CD14-positive monocyte (primary cell): Measurements from ENCODE around the gene SRR. TPM values are rescaled to one million over a fixed set of nuclear protein-coding genes. Genes with fewer than 3 reads are reported as not detected.

Source experiments
- DNase-seq, 3 donors: peaks; one replicate each; pipeline ENCODE4 v3.0.0-alpha.2; 2011 to 2022
- H2AFZ ChIP-seq: 2 replicates; pipeline ENCODE4 v1.6.0; 2012; ENCODE audit warnings: mild to moderate bottlenecking, low read depth, low read length, inconsistent platforms; ENCODE audit not compliant: insufficient read depth, poor library complexity, severe bottlenecking
- H3K27ac ChIP-seq, 2 donors: 1 replicate in 1 of 2; 2 replicates in 1 of 2; pipeline ENCODE4 v1.5.1; 2012 to 2013; ENCODE audit warnings: low read length in 2 of 2, control low read depth in 1 of 2, inconsistent platforms in 1 of 2, low read depth in 1 of 2, mild to moderate bottlenecking in 1 of 2
- H3K27me3 ChIP-seq, 2 donors: one replicate each; pipeline versions ENCODE4 v1.6.0 to v1.6.1; 2011 to 2013; ENCODE audit warnings: low read length in 2 of 2; ENCODE audit not compliant: control insufficient read depth in 2 of 2, insufficient read depth in 2 of 2
- H3K36me3 ChIP-seq, 2 donors: replicated peaks in 1 of 2; 1 replicate in 1 of 2; 2 replicates in 1 of 2; pipeline versions ENCODE4 v1.5.1 to v1.6.1; 2012 to 2013; ENCODE audit warnings: low read length in 2 of 2, control low read depth in 1 of 2, inconsistent platforms in 1 of 2, mild to moderate bottlenecking in 1 of 2; ENCODE audit not compliant: insufficient read depth in 2 of 2, control insufficient read depth in 1 of 2
- H3K4me1 ChIP-seq, 2 donors: 1 replicate in 1 of 2; 2 replicates in 1 of 2; pipeline versions ENCODE4 v1.5.1 to v1.6.1; 2012 to 2013; ENCODE audit warnings: low read length in 2 of 2, control low read depth in 1 of 2, inconsistent platforms in 1 of 2, mild to moderate bottlenecking in 1 of 2, moderate library complexity in 1 of 2; ENCODE audit not compliant: insufficient read depth in 2 of 2, control insufficient read depth in 1 of 2
- H3K4me2 ChIP-seq: replicated peaks from 2 replicates; pipeline ENCODE3; 2012; ENCODE audit warnings: low read length, moderate library complexity, mild to moderate bottlenecking; ENCODE audit not compliant: poor library complexity, severe bottlenecking; ENCODE audit errors: extremely low read depth
- H3K4me3 ChIP-seq, 3 experiments: fragments of 200-600 bp in 1 of 3; sonication (generic) in 1 of 3; replicated peaks in 1 of 3; 1 replicate in 2 of 3; 2 replicates in 1 of 3; pipeline ENCODE4 v1.5.1; 2011 to 2013; ENCODE audit warnings: low read length in 3 of 3, mild to moderate bottlenecking in 3 of 3, control low read depth in 2 of 3, low read depth in 2 of 3, inconsistent platforms in 1 of 3, moderate library complexity in 1 of 3
- H3K79me2 ChIP-seq: 2 replicates; pipeline ENCODE4 v1.6.0; 2012; ENCODE audit warnings: mild to moderate bottlenecking, control low read depth, inconsistent platforms, low read length, moderate library complexity; ENCODE audit not compliant: insufficient read depth
- H3K9ac ChIP-seq: 2 replicates; pipeline ENCODE4 v1.6.0; 2017; ENCODE audit warnings: low read length, mild to moderate bottlenecking; ENCODE audit not compliant: insufficient read depth, poor library complexity, severe bottlenecking
- H3K9me3 ChIP-seq, 2 donors: replicated peaks in 1 of 2; 1 replicate in 1 of 2; 2 replicates in 1 of 2; pipeline versions ENCODE4 v1.5.1 to v1.6.1; 2012 to 2013; ENCODE audit warnings: low read length in 2 of 2, control low read depth in 1 of 2; ENCODE audit not compliant: control insufficient read depth in 1 of 2, insufficient read depth in 1 of 2
- H4K20me1 ChIP-seq: 2 replicates; pipeline ENCODE4 v1.6.0; 2012; ENCODE audit warnings: mild to moderate bottlenecking, low read length, control low read depth, moderate library complexity; ENCODE audit not compliant: insufficient read depth
- H3K27ac Mint-ChIP-seq, 7 donors: one replicate each; pipeline ENCODE4 v1.8.0; 2020; ENCODE audit warnings: mild to moderate bottlenecking in 7 of 7, mixed read lengths in 7 of 7, moderate library complexity in 6 of 7, inconsistent platforms in 2 of 7
- H3K27me3 Mint-ChIP-seq, 3 donors: one replicate each; pipeline ENCODE4 v1.8.0; 2021 to 2022; ENCODE audit warnings: low read depth in 3 of 3, mild to moderate bottlenecking in 3 of 3, mixed read lengths in 3 of 3, moderate library complexity in 3 of 3, inconsistent platforms in 1 of 3
- H3K36me3 Mint-ChIP-seq, 2 donors: one replicate each; pipeline ENCODE4 v1.8.0; 2020; ENCODE audit warnings: mixed read lengths in 2 of 2, inconsistent platforms in 1 of 2, mild to moderate bottlenecking in 1 of 2
- H3K4me1 Mint-ChIP-seq: one replicate; pipeline ENCODE4 v1.8.0; 2020; ENCODE audit warnings: mild to moderate bottlenecking, mixed read lengths
- H3K4me3 Mint-ChIP-seq, 2 donors: one replicate each; pipeline ENCODE4 v1.8.0; 2020; ENCODE audit warnings: mild to moderate bottlenecking in 2 of 2, mixed read lengths in 2 of 2, moderate library complexity in 1 of 2
- H3K9me3 Mint-ChIP-seq, 7 donors: one replicate each; pipeline ENCODE4 v1.8.0; 2020 to 2022; ENCODE audit warnings: mixed read lengths in 7 of 7, mild to moderate bottlenecking in 6 of 7, moderate library complexity in 6 of 7, inconsistent platforms in 2 of 7
- WGBS: methylation state at CpG from one replicate; pipeline ENCODE4 v1.1.5; 2013; ENCODE audit warnings: missing lambda C conversion rate; ENCODE audit not compliant: insufficient coverage; 5-methylcytosine and 5-hydroxymethylcytosine counted together
- intact Hi-C, 2 donors: fragments of 100-400 bp; cut with micrococcal nuclease; formaldehyde crosslinking; loops; one replicate each; pipeline versions ENCODE4 v1.15.0 to v1.15.1; 2023
- polyA plus RNA-seq, 3 donors: library from polyadenylated mRNA; depleted of rRNA in 1 of 3; unstranded in 2 of 3; stranded (reverse) in 1 of 3; fragments of 300-500 nt in 2 of 3; fragments of >200 nt in 1 of 3; fragmentation: Illumina TruSeq in 2 of 3; gene quantifications; 1 replicate in 2 of 3; 2 replicates in 1 of 3; pipeline ENCODE4 v1.2.3, GENCODE V29; 2012 to 2021
- TF ChIP-seq, protein P1 (sequence below): fragments of 200-600 bp; IDR thresholded peaks from one replicate; pipeline ENCODE4 v1.8.0; 2022; ENCODE audit warnings: antibody characterized with exemption, mild to moderate bottlenecking

The SRR gene
- polyA plus RNA-seq, 3 donors: 3.4 to 5.7 (median 3.7) TPM

- TF ChIP-seq, protein P1, sequence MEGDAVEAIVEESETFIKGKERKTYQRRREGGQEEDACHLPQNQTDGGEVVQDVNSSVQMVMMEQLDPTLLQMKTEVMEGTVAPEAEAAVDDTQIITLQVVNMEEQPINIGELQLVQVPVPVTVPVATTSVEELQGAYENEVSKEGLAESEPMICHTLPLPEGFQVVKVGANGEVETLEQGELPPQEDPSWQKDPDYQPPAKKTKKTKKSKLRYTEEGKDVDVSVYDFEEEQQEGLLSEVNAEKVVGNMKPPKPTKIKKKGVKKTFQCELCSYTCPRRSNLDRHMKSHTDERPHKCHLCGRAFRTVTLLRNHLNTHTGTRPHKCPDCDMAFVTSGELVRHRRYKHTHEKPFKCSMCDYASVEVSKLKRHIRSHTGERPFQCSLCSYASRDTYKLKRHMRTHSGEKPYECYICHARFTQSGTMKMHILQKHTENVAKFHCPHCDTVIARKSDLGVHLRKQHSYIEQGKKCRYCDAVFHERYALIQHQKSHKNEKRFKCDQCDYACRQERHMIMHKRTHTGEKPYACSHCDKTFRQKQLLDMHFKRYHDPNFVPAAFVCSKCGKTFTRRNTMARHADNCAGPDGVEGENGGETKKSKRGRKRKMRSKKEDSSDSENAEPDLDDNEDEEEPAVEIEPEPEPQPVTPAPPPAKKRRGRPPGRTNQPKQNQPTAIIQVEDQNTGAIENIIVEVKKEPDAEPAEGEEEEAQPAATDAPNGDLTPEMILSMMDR: no peak
- no peak overlapping the region for H3K9ac ChIP-seq
- no peaks in the 10 kb centered on the region for H3K27me3 ChIP-seq
- Mint-ChIP-seq H3K4me1 (peaks cover 11% of the 10 kb centered on the region), H3K27me3 (peaks cover 0 to 2% (median 1%) of the 10 kb centered on the region in 3 donors), H3K9me3 (peaks cover 0 to 2% (median 0%) of the 10 kb centered on the region in 7 donors), H3K36me3 (peaks cover 33 to 48% of the 10 kb centered on the region in 2 donors), H3K4me3 (no peak overlapping the region), H3K27ac (no peak overlapping the region)
- intact Hi-C loops: no loop called here
- no peaks in the 10 kb centered on the region for H3K9me3 ChIP-seq
- H3K4me1 ChIP-seq: no peaks in the 10 kb centered on the region
- H3K4me3 ChIP-seq: no peak overlapping the region
- WGBS: 93% methylated on average over 9 of the region's 12 CpGs
- no peak overlapping the region for H2AFZ ChIP-seq
- no peak for DNase-seq
- peaks cover 11 to 33% of the 10 kb centered on the region in 2 donors for H3K36me3 ChIP-seq
- H3K79me2 ChIP-seq: no peaks in the 10 kb centered on the region
- no peak overlapping the region for H3K4me2 ChIP-seq
- H3K27ac ChIP-seq: no peak overlapping the region
- no peaks in the 10 kb centered on the region for H4K20me1 ChIP-seq
Observed at GRCh38 chr17:2364763-2365116, 61.0 kb downstream of the SRR start.

GRCh38 chr17:2365132-2365531, 61.4 kb downstream of the SRR start:
- intact Hi-C loops: no loop called here
- H3K4me2 ChIP-seq: no peak overlapping the region
- no peaks in the 10 kb centered on the region for H3K27me3 ChIP-seq
- H3K79me2 ChIP-seq: no peaks in the 10 kb centered on the region
- Mint-ChIP-seq H3K36me3 (peaks cover 33 to 46% of the 10 kb centered on the region in 2 donors), H3K4me3 (no peak overlapping the region), H3K9me3 (no peaks in the 10 kb centered on the region), H3K27ac (peak overlapping the region in 1 of 7 donors; percentile 13), H3K27me3 (peaks cover 0 to 2% (median 1%) of the 10 kb centered on the region in 3 donors), H3K4me1 (peaks cover 12% of the 10 kb centered on the region)
- H3K4me3 ChIP-seq: no peak overlapping the region
- WGBS: 99% methylated on average over 17 of the region's 20 CpGs
- peaks cover 11 to 33% of the 10 kb centered on the region in 2 donors for H3K36me3 ChIP-seq
- no peak for DNase-seq
- H3K4me1 ChIP-seq: no peaks in the 10 kb centered on the region
- H3K27ac ChIP-seq: no peak overlapping the region
- H3K9me3 ChIP-seq: no peaks in the 10 kb centered on the region
- H3K9ac ChIP-seq: no peak overlapping the region
- TF ChIP-seq, protein P1: no peak
- no peaks in the 10 kb centered on the region for H4K20me1 ChIP-seq
- no peak overlapping the region for H2AFZ ChIP-seq
